MV-4-11 (cell line): Measurements from ENCODE around the gene KCNH5.

Source experiments
- DNase-seq: peaks from one replicate; lab custom pipeline; 2025; lab: John Stamatoyannopoulos, UW

KCNH5 gene

GRCh38 chr14:62674563-62675237, 370.6 kb downstream of the KCNH5 start:
- DNase-seq = peak; percentile 85

DNA sequence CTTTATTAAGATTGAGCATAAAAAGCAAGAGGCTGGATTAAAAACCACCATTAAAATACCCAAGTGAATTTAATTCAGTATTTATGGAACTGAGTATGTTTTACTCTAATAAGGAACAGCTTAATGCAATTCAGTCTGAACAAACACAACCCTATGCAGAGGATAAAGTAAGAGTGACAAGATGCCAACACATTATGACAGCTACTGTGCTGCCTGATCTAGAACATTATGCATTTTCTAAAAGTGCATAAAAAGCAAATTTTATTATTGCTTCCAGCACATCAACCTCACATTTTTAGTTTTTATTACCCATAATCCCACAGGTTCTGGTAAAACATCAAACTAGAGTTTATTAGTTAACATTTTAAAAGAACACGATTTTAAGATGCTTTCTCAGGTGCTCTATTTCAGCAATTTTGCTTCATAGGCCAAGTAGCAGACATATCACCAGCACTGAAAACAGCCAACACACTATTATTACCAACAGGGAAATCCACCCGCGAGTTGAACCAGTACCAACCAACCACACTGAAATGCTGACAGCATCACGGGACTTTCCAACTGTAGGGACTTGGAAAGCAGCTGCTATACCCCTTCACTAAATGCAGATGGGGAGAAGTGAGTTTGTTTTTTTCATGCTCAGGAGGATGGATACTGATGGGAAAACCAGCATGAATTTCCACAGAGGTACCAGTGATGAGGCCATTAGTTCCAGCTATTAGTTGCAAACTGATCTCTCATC, 372.1 kb downstream of the KCNH5 start:
- DNase-seq = no peak

GRCh38 chr14:62670526-62670925, 374.7 kb downstream of the KCNH5 start:
- DNase-seq = no peak

DNA sequence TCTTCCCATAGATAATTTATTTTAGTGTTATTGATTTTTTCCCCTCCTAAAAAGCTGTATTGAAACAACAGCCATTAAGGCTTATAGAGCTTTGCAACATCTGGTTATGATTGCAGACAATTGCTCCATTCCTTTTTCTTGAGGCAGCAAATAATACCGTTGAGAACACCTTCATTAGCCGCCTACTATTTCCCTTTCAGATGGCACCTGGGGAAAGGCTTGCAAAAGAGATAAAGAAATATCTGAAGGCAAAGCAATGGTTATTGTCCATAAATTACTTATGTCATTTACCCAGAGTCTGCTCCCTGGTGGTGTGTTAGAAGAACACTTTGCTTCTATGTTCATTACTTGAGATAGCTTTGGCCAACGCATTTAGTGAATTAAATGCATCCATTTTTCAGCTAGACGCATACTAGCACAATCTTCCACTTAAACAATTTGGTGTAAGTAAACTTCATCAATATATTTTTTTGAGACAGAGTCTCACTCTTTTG, 377.8 kb downstream of the KCNH5 start:
- DNase-seq = no peak

GRCh38 chr14:62665286-62665685, 380.0 kb downstream of the KCNH5 start:
- no peak for DNase-seq

DNA sequence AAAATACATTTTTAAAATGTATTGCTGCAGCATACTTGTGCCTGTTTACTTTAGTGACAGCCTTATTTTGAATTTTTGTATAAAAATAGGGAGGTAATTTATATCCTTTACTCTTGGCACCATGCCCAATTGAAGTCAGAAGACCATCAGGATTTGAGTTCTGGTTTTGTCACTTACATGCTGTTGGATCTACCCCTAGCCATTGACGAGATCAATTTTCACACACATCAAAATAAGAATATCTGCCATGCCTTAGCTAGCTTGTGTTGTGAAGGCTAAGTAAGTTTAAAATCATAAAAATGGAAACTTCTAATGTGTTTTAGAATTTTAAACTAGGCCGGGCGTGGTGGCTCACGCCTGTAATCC, 381.8 kb downstream of the KCNH5 start:
- no peak for DNase-seq

DNA sequence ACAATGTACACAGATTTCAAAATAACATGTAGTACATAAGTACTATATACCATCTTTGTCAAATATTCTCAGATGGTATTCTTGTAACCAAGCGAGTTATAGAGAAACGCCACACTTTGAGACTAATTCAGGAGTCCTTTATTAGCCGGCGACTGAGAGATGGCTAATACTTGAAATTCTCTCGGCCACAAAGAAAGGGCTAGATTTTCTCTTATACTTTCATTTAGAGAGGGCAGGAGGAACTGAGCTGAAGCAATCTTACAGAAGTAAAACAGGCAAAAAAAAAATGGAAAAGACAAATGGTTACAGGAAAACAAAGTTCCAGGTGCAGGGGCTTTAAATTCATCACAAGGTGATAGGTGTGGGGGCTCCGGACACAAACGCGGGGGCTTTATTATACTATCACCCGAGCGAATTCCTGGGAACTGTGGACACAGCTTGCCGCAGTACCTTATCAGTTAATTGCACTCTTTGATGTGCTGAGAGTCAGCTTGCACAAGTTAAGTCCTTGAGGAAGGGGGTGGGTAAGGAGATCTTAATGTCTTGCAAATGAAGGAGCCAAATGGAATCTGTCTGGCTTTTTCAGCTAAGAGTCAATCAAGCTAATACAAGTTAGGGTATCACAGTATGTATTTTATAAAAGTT, 382.3 kb downstream of the KCNH5 start:
- DNase-seq = no peak

GRCh38 chr14:62661818-62662217, 383.4 kb downstream of the KCNH5 start:
- DNase-seq = no peak

DNA sequence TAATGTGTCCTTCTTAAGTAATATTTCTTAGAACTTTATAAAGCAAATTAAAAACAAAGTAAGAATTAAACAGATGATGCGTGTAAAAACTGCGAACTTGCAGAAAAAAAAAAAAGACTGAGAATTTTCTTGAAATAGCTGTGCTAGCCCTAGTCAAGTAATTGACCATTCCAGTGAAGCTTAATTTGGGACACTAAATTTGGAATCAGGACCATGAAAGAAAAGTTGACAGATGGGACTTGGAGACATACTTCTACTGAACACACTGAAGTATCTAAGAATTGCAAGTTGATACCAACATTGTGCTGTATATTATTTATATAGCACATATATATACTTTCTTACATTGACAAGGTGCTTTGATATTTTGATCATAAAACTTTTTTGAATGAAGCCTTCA, 386.6 kb downstream of the KCNH5 start:
- no peak for DNase-seq

DNA sequence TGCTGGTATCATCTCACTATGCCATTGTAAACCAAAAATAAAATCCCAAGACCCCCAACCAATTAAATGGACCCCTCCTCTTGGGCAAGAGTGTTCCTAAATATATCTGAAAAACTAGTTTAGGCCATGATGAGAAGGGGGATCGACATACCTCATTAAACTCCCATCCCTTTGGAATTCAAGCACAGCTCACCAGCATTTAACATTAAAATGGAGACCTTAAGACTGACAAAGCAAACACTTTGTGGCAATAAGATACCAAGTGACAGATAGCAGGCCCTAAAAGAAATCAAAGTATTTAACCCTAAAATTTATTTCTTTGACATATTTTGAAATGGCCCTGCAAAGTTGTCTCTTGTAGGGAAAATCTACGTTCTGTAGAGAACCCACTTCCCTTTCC, 387.9 kb downstream of the KCNH5 start:
- DNase-seq = no peak

GRCh38 chr14:62655166-62655565, 390.1 kb downstream of the KCNH5 start:
- DNase-seq = no peak

- DNase-seq = no peak
Observed at GRCh38 chr14:62654641-62655040, 390.6 kb downstream of the KCNH5 start.
